ENCODE results near the gene ROR2.

GRCh38 chr9:91935805-91936514 lies 14.1 kb downstream of the ROR2 start:
- TF ChIP-seq CTCF (IDR thresholded peaks at IDR 0.05), result no peak
- no peak for TF ChIP-seq ZFX (IDR thresholded peaks at IDR 0.05; ENCODE audit: borderline replicate concordance)

Data from 22Rv1 (cell line).